ENCODE results near the gene HHATL. TPM values are rescaled to one million over a fixed set of nuclear protein-coding genes. Genes with fewer than 3 reads are reported as not detected.

Gene HHATL
- total RNA-seq, 6 experiments from 2014 or later, result not detected

GRCh38 chr3:42732829-42733459 lies 30.3 kb upstream of the HHATL start:
- peak; percentile 56 for TF ChIP-seq CTCF (IDR thresholded peaks at IDR 0.05)
- Mint-ChIP-seq H3K27ac (no peak overlapping the region), H3K4me1 (ENCODE audit: low read depth) (no peaks in the 10 kb centered on the region), H3K27me3 (ENCODE audit: insufficient read depth) (peaks cover 26% of the 10 kb centered on the region), H3K36me3 (ENCODE audit: low read depth) (no peaks in the 10 kb centered on the region), H3K4me3 (no peak overlapping the region), H3K9me3 (peaks cover 4% of the 10 kb centered on the region)
- no peak for DNase-seq

- no peak for DNase-seq
- H3K27me3 Mint-ChIP-seq (ENCODE audit: insufficient read depth), result peaks cover 27% of the 10 kb centered on the region
- H3K4me1 Mint-ChIP-seq (ENCODE audit: low read depth), result no peaks in the 10 kb centered on the region
- H3K27ac Mint-ChIP-seq, result no peak overlapping the region
- H3K4me3 Mint-ChIP-seq, result no peak overlapping the region
- no peaks in the 10 kb centered on the region for H3K36me3 Mint-ChIP-seq (ENCODE audit: low read depth)
- H3K9me3 Mint-ChIP-seq, result peaks cover 4% of the 10 kb centered on the region
- no peak for TF ChIP-seq CTCF (IDR thresholded peaks at IDR 0.05)
Observed at GRCh38 chr3:42732196-42732828, 29.7 kb upstream of the HHATL start.

- no peak overlapping the region for H3K4me3 Mint-ChIP-seq
- peaks cover 27% of the 10 kb centered on the region for H3K27me3 Mint-ChIP-seq (ENCODE audit: insufficient read depth)
- H3K36me3 Mint-ChIP-seq (ENCODE audit: low read depth), result no peaks in the 10 kb centered on the region
Observed at GRCh38 chr3:42731476-42732195, 29.0 kb upstream of the HHATL start.

GRCh38 chr3:42730706-42731420 lies 28.3 kb upstream of the HHATL start:
- Mint-ChIP-seq H3K4me1 (ENCODE audit: low read depth) (no peaks in the 10 kb centered on the region), H3K9me3 (peaks cover 4% of the 10 kb centered on the region), H3K36me3 (ENCODE audit: low read depth) (no peaks in the 10 kb centered on the region), H3K27ac (no peak overlapping the region), H3K27me3 (ENCODE audit: insufficient read depth) (peaks cover 32% of the 10 kb centered on the region), H3K4me3 (no peak overlapping the region)
- no peak for TF ChIP-seq CTCF (IDR thresholded peaks at IDR 0.05)
- no peak for DNase-seq

More at GRCh38 chr3:42731476-42732195, 29.0 kb upstream of the HHATL start:
- H3K9me3 Mint-ChIP-seq, result peaks cover 4% of the 10 kb centered on the region
- TF ChIP-seq CTCF (IDR thresholded peaks at IDR 0.05), result no peak
- H3K27ac Mint-ChIP-seq, result no peak overlapping the region
- H3K4me1 Mint-ChIP-seq (ENCODE audit: low read depth), result no peaks in the 10 kb centered on the region
- DNase-seq, result no peak

- no peak overlapping the region for H3K27ac Mint-ChIP-seq
Observed at GRCh38 chr3:42730294-42730693, 27.7 kb upstream of the HHATL start.

More at GRCh38 chr3:42730294-42730693, 27.7 kb upstream of the HHATL start:
- TF ChIP-seq CTCF (IDR thresholded peaks at IDR 0.05), result no peak
- H3K9me3 Mint-ChIP-seq, result peaks cover 4% of the 10 kb centered on the region
- no peaks in the 10 kb centered on the region for H3K4me1 Mint-ChIP-seq (ENCODE audit: low read depth)
- H3K36me3 Mint-ChIP-seq (ENCODE audit: low read depth), result no peaks in the 10 kb centered on the region
- H3K27me3 Mint-ChIP-seq (ENCODE audit: insufficient read depth), result peaks cover 33% of the 10 kb centered on the region
- no peak overlapping the region for H3K4me3 Mint-ChIP-seq
- DNase-seq, result no peak
